DMS79 treated with DMSO at 0.1 percent for 48 hours (cell line): Measurements from ENCODE around the gene MBD3L2B.
A peak's percentile ranks its signal among the peaks of the same experiment; 100 is the strongest.
"Not testable (repeated sequence)": the region's sequence is repeated elsewhere in the genome, so short reads cannot be mapped to it uniquely, and the experiment has no call there.

ENCODE experiments used
- DNase-seq: peaks from one replicate; lab custom pipeline; 2025; lab: John Stamatoyannopoulos, UW

MBD3L2B gene

GRCh38 chr19:7021331-7021730, at the start of gene MBD3L2B:
Gene MBD3L2B (minus strand): TSS chr19:7021431. CDS start chr19:7021397, 34 bp downstream.
- not testable (repeated sequence) for DNase-seq

GRCh38 chr19:7069904-7070226, 48.6 kb upstream of the MBD3L2B start:
- no peak for DNase-seq

- peak; percentile 91 for DNase-seq
These were observed 48.0 kb upstream of the MBD3L2B start, which contains the start of gene ZNF557 for GRCh38 chr19:7069042-7069903. Gene ZNF557 (plus strand): TSS chr19:7069703. CDS start chr19:7075075, 5,372 bp downstream.

GRCh38 chr19:7068599-7068998, 47.4 kb upstream of the MBD3L2B start:
- no peak for DNase-seq

GRCh38 chr19:7067716-7068115, 46.5 kb upstream of the MBD3L2B start:
- no peak for DNase-seq

DNA sequence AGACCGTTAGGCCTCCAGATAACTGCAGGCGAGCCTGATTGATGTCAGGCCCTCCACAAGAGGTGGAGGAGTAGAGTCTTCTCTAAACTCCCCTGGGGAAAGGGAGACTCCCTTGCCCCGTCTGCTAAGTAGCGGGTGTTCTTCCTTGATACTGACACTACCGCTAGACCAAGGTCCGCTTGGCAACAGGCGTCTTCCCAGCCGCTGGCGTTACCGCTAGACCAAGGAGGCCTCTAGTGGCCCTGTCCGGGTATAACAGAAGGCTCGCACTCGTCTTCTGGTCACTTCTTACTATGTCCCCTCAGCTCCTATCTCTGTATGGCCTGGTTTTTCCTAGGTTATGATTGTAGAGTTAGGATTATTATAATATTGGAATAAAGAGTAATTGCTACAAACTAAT, 45.9 kb upstream of the MBD3L2B start:
- not testable (repeated sequence) for DNase-seq

DNA sequence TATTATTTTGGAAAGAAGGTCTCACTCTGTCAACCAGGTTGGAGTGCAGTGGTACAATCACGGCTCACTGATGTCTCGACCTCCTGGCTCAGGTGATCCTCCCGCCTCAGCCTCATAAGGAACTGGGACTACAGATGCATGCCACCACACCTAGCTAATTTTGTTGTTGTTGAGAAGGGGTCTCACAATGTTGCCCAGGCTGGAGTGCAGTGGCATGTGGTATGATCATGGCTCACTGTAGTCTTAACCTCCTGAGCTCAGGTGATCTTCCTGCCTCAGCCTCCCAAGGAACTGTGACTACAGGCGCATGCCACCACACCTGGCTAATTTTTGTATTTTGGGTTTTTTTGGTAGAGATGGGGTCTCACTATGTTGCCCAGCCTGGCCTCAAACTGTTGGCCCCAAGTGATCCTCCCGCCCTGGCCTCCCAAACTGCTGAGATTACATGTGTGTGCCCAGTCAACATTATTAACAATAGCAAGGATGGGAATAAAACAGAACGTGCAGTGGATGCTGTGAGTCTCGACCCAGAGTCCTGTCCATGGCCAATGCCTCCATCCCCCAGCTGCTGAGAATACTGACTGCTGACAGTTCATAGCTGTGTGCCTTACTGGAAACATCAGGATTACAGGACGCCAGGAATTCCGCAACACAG, 42.7 kb upstream of the MBD3L2B start:
- DNase-seq, result no peak

DNA sequence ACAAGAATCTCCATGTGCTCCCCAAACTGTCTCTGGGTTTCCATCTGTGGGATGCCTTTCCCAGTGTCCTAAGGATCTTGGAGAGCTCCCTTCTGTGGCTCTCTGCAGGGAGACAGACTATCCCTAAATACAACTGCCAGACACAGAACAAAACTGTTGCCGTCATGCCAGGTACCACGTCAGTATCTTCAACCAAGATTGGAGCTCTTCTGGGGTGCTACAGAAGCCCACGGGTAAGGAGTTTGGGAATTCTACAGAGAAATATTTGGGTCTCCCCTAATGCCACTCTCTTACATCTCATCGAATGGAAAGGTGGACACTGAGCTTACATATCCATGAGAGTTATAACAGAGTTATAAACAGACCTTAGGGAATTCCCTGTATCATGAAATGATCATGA, 42.1 kb upstream of the MBD3L2B start:
- no peak for DNase-seq

DNA sequence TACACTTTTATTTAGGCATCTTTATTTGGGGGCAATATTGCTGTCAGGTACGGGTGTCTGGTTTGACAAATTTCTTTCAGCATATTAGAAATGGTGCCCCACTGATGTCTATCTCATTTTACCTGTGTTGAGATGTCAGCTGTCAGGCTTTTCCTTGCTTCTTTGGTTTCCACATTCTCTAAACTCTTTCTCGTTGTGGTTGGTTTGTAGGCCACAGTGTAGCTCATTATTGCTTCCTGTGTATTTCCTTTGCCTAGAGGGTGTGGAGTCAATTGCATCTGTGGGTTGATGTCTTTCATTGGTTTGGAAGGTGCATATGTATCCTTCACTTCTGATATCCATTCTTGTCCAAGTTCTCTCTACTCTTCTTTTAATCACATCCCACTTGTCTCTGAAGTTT, 38.7 kb upstream of the MBD3L2B start:
- not testable (repeated sequence) for DNase-seq

DNA sequence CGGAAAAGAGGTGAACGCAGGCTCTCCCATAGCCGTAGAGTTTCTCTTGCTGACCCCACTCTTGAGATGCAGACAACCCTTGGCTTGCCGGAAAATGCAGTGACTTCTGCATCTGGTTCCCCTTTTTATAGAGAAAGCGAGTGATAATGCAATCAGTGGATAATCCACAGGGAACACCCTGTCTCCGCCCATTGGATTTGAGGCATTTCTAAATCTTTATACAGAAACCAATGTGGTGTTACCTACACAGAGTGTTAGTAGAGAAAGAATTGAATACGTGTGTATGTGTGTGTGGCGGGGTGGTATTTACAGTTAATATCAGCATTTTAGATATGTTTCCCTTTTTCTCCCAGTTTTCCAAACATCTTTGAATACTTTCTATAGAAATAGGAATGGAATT, 37.3 kb upstream of the MBD3L2B start, which contains the start of gene MBD3L3:
Gene MBD3L3, minus strand, starts transcription at position 101 of the 400 bp plus-strand sequence. Its CDS starts 71 bp downstream, at position 30.
- not testable (repeated sequence) for DNase-seq

- DNase-seq, result not testable (repeated sequence)
These were observed 35.1 kb upstream of the MBD3L2B start for GRCh38 chr19:7056371-7056770.

- not testable (repeated sequence) for DNase-seq
These were observed 34.4 kb upstream of the MBD3L2B start for GRCh38 chr19:7055679-7056078.

GRCh38 chr19:7054635-7055368, 33.6 kb upstream of the MBD3L2B start:
- DNase-seq, result not testable (repeated sequence)

DNA sequence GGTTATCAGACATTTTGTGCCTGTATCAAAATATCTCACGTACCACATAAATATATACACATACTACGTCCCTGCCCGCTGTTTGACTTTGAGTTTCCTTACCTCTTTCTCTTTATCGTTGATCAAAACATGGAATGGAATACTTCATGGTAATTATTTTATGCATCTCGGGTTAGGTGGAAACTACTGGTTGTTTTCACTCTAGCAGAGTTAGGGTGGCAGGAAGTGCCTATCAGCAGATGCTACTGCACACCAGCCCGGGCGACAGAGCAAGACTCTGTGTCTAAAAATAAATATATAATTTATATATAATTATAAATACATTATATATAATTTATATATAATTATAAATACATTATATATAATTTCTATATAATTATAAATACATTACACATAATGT, 31.7 kb upstream of the MBD3L2B start:
- DNase-seq, result not testable (repeated sequence)

GRCh38 chr19:7051421-7051820, 30.2 kb upstream of the MBD3L2B start:
- DNase-seq, result not testable (repeated sequence)

DNA sequence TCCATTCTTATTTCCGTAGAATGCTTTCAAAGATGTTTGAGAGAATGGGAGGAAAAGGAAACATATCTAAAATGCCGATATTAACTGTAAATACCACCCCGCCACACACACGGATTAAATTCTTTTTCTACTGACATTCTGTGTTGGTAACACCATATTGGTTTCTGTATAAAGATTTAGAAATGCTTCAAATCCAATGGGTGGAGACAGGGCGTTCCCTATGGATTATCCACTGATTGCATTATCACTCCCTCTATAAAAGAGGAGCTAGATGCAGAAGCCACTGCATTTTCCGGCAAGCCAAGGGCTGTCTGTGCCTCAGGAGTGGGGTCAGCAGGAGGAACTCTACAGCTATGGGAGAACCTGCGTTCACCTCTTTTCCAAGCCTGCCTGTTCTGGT, 27.8 kb upstream of the MBD3L2B start, which contains the start of gene MBD3L2:
Gene MBD3L2, plus strand, starts transcription at position 301 of the 400 bp plus-strand sequence. Its CDS starts 53 bp downstream, at position 354.
- not testable (repeated sequence) for DNase-seq

DNA sequence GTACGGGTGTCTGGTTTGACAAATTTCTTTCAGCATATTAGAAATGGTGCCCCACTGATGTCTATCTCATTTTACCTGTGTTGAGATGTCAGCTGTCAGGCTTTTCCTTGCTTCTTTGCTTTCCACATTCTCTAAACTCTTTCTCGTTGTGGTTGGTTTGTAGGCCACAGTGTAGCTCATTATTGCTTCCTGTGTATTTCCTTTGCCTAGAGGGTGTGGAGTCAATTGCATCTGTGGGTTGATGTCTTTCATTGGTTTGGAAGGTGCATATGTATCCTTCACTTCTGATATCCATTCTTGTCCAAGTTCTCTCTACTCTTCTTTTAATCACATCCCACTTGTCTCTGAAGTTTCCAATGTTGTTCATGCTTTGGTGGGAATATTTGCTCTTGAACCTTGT, 20.3 kb upstream of the MBD3L2B start:
- not testable (repeated sequence) for DNase-seq

DNA sequence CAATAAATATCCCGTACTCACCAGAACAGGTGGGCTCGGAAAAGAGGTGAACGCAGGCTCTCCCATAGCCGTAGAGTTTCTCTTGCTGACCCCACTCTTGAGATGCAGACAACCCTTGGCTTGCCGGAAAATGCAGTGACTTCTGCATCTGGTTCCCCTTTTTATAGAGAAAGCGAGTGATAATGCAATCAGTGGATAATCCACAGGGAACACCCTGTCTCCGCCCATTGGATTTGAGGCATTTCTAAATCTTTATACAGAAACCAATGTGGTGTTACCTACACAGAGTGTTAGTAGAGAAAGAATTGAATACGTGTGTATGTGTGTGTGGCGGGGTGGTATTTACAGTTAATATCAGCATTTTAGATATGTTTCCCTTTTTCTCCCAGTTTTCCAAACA, 18.8 kb upstream of the MBD3L2B start, which contains the start of gene MBD3L4:
Gene MBD3L4, minus strand, starts transcription at position 101 of the 400 bp plus-strand sequence. Its CDS starts 35 bp downstream, at position 66.
- DNase-seq, result not testable (repeated sequence)

DNA sequence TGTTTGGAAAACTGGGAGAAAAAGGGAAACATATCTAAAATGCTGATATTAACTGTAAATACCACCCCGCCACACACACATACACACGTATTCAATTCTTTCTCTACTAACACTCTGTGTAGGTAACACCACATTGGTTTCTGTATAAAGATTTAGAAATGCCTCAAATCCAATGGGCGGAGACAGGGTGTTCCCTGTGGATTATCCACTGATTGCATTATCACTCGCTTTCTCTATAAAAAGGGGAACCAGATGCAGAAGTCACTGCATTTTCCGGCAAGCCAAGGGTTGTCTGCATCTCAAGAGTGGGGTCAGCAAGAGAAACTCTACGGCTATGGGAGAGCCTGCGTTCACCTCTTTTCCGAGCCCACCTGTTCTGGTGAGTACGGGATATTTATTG, 9.0 kb upstream of the MBD3L2B start, which contains the start of gene MBD3L5:
Gene MBD3L5, plus strand, starts transcription at position 301 of the 400 bp plus-strand sequence. Its CDS starts 34 bp downstream, at position 335.
- not testable (repeated sequence) for DNase-seq

DNA sequence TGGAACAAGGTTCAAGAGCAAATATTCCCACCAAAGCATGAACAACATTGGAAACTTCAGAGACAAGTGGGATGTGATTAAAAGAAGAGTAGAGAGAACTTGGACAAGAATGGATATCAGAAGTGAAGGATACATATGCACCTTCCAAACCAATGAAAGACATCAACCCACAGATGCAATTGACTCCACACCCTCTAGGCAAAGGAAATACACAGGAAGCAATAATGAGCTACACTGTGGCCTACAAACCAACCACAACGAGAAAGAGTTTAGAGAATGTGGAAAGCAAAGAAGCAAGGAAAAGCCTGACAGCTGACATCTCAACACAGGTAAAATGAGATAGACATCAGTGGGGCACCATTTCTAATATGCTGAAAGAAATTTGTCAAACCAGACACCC, 7.6 kb upstream of the MBD3L2B start:
- not testable (repeated sequence) for DNase-seq

DNA sequence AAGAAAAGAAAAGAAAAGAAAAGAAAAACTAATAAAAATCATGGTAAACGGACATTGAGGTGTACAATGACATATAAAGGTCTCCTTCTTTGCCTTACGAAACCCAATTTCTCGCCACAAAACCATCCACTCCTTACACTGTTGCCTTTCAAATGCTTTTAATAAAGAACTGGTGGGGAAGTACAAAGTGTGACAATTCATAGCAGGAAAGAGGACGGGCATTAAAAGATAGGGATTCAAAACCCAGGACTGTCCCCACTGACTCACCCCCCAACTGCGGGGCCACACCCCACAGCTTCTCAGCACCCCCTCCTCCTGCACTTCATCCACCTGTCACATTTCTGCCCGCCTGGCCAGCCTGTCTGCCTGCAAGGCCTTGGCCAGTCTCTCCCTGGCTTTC, 2.4 kb downstream of the MBD3L2B start:
- DNase-seq, result no peak

DNA sequence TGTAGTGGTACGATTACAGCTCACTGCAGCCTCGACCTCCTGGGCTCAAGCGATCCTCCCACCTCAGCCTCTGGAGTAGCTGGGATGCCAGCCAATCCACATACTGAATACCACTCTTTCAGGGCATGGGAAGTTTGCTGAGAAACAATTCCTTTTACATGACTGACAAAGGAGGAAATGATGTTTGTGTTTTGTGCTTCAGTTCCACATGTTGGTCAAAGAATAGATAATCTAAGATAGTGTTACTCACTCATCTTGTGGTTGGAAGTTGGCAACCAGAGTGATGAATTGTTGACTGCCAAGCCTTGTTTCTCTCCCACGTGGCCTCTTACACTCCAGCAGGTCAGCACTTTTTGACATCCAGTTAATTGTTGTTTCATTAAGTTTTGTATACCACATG, 7.6 kb downstream of the MBD3L2B start:
- no peak for DNase-seq
